ENCODE results near the gene APH1B. TPM values are rescaled to one million over a fixed set of nuclear protein-coding genes. Genes with fewer than 3 reads are reported as not detected.

APH1B gene
- total and polyA plus RNA-seq, 2 experiments from 2014 or later = 19.9 to 29.8 TPM

DNA sequence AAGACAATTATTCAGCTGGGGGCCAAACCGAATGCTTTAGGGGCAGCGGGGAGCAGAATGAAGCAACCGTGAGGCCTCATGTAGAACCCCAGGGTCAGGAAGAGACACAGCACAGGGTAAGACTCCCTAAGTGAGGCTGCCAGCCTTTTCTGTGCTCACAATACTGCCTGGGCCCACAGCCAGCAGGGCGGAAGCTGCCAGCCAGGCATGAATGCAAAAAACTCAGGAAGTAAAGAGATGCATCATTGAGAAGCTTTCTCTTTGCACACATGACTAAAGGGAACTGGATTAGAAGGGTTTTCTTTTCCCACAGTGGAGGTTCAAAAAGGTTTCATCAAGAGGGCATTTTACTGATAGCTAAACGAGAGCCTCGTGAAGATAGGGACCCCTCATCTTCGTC is 71.0 kb downstream of the APH1B start:
- Histone ChIP-seq H2AFZ (no peak overlapping the region), H4K20me1 (ENCODE audit: insufficient read depth, poor library complexity, severe bottlenecking) (no peaks in the 10 kb centered on the region), H3K27ac (peak overlapping the region; percentile 31), H3K4me2 (no peak overlapping the region), H3K36me3 (replicated peaks; ENCODE audit: insufficient read depth, low read depth) (no peaks in the 10 kb centered on the region), H3K4me3 (no peak overlapping the region), H3K9me2 (replicated peaks; ENCODE audit: insufficient read depth) (no peaks in the 10 kb centered on the region), H3K4me1 (ENCODE audit: insufficient read depth) (peaks cover 4% of the 10 kb centered on the region), H3K27me3 (no peaks in the 10 kb centered on the region), H3K9me3 (ENCODE audit: low read depth) (no peaks in the 10 kb centered on the region), H3K79me2 (no peaks in the 10 kb centered on the region)
- peak; percentile 35 for DNase-seq (ENCODE audit: low spot score)
- TF ChIP-seq CTCF (IDR thresholded peaks at IDR 0.05; ENCODE audit: poor library complexity) (no peak), EZH2 (IDR thresholded peaks at IDR 0.05; ENCODE audit: borderline replicate concordance) (no peak), EZH2phosphoT487 (IDR thresholded peaks at IDR 0.05; ENCODE audit: low read depth, severe bottlenecking, unreplicated experiment) (no peak)
- 83% methylated on average over 7 of the region's 7 CpGs for WGBS (ENCODE audit: low lambda C conversion rate, missing lambda C conversion rate)

DNA sequence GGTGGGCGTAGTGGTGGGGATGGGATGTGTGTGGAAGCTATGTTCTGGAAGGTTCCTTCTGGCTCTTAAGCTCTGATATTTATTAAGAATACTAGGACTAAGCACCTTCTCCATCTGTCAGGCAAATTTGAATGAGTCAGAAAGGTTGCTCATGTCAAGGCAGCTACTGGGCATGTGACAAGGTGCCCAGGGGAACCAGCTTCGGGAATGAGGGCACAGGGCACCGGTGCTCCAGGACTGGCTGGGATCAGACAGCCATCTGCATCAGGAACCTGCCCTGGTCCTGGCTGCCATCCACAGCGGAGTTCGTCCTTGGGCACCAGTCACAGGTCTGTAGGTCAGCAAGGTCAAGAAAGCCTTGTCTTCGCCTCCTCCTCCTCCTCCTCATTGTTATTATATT is 71.8 kb downstream of the APH1B start:
- TF ChIP-seq EZH2phosphoT487 (IDR thresholded peaks at IDR 0.05; ENCODE audit: low read depth, severe bottlenecking, unreplicated experiment) (no peak), CTCF (IDR thresholded peaks at IDR 0.05; ENCODE audit: poor library complexity) (no peak), EZH2 (IDR thresholded peaks at IDR 0.05; ENCODE audit: borderline replicate concordance) (no peak)
- Histone ChIP-seq H3K27me3 (no peaks in the 10 kb centered on the region), H2AFZ (no peak overlapping the region), H3K9me3 (ENCODE audit: low read depth) (no peaks in the 10 kb centered on the region), H3K9me2 (replicated peaks; ENCODE audit: insufficient read depth) (no peaks in the 10 kb centered on the region), H3K79me2 (no peaks in the 10 kb centered on the region), H3K36me3 (replicated peaks; ENCODE audit: insufficient read depth, low read depth) (no peaks in the 10 kb centered on the region), H4K20me1 (ENCODE audit: insufficient read depth, poor library complexity, severe bottlenecking) (no peaks in the 10 kb centered on the region), H3K4me2 (no peak overlapping the region), H3K27ac (no peak overlapping the region), H3K4me3 (no peak overlapping the region), H3K4me1 (ENCODE audit: insufficient read depth) (peaks cover 4% of the 10 kb centered on the region)
- WGBS (ENCODE audit: low lambda C conversion rate, missing lambda C conversion rate) = 98% methylated on average over 5 of the region's 6 CpGs
- DNase-seq (ENCODE audit: low spot score) = no peak

GRCh38 chr15:63349621-63350020 is 72.2 kb downstream of the APH1B start:
- no peak for DNase-seq (ENCODE audit: low spot score)
- TF ChIP-seq CTCF (IDR thresholded peaks at IDR 0.05; ENCODE audit: poor library complexity) = no peak
- TF ChIP-seq EZH2 (IDR thresholded peaks at IDR 0.05; ENCODE audit: borderline replicate concordance) = no peak
- TF ChIP-seq EZH2phosphoT487 (IDR thresholded peaks at IDR 0.05; ENCODE audit: low read depth, severe bottlenecking, unreplicated experiment) = no peak
- Histone ChIP-seq H3K4me1 (ENCODE audit: insufficient read depth) (peaks cover 4% of the 10 kb centered on the region), H3K9me2 (replicated peaks; ENCODE audit: insufficient read depth) (no peaks in the 10 kb centered on the region), H3K36me3 (replicated peaks; ENCODE audit: insufficient read depth, low read depth) (no peaks in the 10 kb centered on the region), H3K27me3 (no peaks in the 10 kb centered on the region), H3K4me3 (no peak overlapping the region), H2AFZ (no peak overlapping the region), H3K9me3 (ENCODE audit: low read depth) (no peaks in the 10 kb centered on the region), H3K79me2 (no peaks in the 10 kb centered on the region), H3K4me2 (no peak overlapping the region), H4K20me1 (ENCODE audit: insufficient read depth, poor library complexity, severe bottlenecking) (no peaks in the 10 kb centered on the region), H3K27ac (no peak overlapping the region)
- WGBS (ENCODE audit: low lambda C conversion rate, missing lambda C conversion rate) = 97% methylated on average over 5 of the region's 5 CpGs

DNA sequence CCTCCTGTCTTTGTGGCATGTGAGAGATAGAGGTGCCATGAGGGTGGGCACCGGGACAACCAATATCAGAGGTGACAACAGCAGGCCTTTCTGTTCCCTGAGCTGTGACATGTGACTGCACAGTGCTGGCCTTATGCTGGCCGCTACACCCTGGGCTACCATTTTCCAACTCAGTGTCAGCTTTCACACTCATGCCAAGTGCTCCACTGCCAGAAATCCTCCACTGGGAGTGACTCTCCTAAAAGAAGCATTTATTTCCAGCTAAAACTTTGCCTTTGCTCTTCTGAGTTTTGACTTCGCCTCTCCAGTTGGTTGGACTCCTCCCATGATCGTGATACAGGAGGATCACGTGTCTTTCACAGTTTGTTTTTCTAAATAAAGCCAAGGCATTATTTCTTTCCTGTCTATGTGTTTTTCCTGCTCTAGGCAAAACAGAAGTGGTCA is 72.8 kb downstream of the APH1B start:
- H3K79me2 ChIP-seq = no peaks in the 10 kb centered on the region
- no peak for DNase-seq (ENCODE audit: low spot score)
- no peak overlapping the region for H3K4me2 ChIP-seq
- H2AFZ ChIP-seq = no peak overlapping the region
- no peak for TF ChIP-seq EZH2phosphoT487 (IDR thresholded peaks at IDR 0.05; ENCODE audit: low read depth, severe bottlenecking, unreplicated experiment)
- TF ChIP-seq EZH2 (IDR thresholded peaks at IDR 0.05; ENCODE audit: borderline replicate concordance) = no peak
- TF ChIP-seq CTCF (IDR thresholded peaks at IDR 0.05; ENCODE audit: poor library complexity) = no peak
- WGBS (ENCODE audit: low lambda C conversion rate, missing lambda C conversion rate) = 88% methylated on average over 5 of the region's 5 CpGs
- H3K4me1 ChIP-seq (ENCODE audit: insufficient read depth) = peaks cover 4% of the 10 kb centered on the region
- no peaks in the 10 kb centered on the region for H3K27me3 ChIP-seq
- H3K36me3 ChIP-seq (replicated peaks; ENCODE audit: insufficient read depth, low read depth) = no peaks in the 10 kb centered on the region
- H3K9me2 ChIP-seq (replicated peaks; ENCODE audit: insufficient read depth) = no peaks in the 10 kb centered on the region
- no peaks in the 10 kb centered on the region for H4K20me1 ChIP-seq (ENCODE audit: insufficient read depth, poor library complexity, severe bottlenecking)
- no peak overlapping the region for H3K27ac ChIP-seq
- no peak overlapping the region for H3K4me3 ChIP-seq
- no peaks in the 10 kb centered on the region for H3K9me3 ChIP-seq (ENCODE audit: low read depth)

Data from hepatocyte (in vitro differentiated cells).